ENCODE data around the gene SMIM41.

SMIM41 gene

GRCh38 chr12:52080403-52081251, 1.1 kb downstream of the SMIM41 start:
- Mint-ChIP-seq H3K27me3 (peaks cover 5% of the 10 kb centered on the region), H3K36me3 (peaks cover 22% of the 10 kb centered on the region), H3K4me3 (no peak overlapping the region), H3K4me1 (peaks cover 27% of the 10 kb centered on the region), H3K9me3 (no peaks in the 10 kb centered on the region), H3K27ac (no peak overlapping the region)
- CTCF ChIA-PET, result interaction anchor here (0.7 to 30.9 kb wide), 4 partner anchors 10 to 53 kb away, joined by 3 to 637 read pairs (median 22); partner anchors contain the start of gene ATG101
- no peak for DNase-seq

GRCh38 chr12:52081263-52081733, 1.8 kb downstream of the SMIM41 start:
- H3K9me3 Mint-ChIP-seq, result no peaks in the 10 kb centered on the region
- H3K4me1 Mint-ChIP-seq, result peaks cover 27% of the 10 kb centered on the region
- peaks cover 17% of the 10 kb centered on the region for H3K36me3 Mint-ChIP-seq
- H3K27ac Mint-ChIP-seq, result no peak overlapping the region
- CTCF ChIA-PET, result interaction anchor here (0.7 to 30.9 kb wide), 7 partner anchors 8 to 88 kb away, joined by 3 to 637 read pairs (median 3); partner anchors contain the start of gene ATG101
- no peak overlapping the region for H3K4me3 Mint-ChIP-seq
- DNase-seq, result peak; percentile 51
- H3K27me3 Mint-ChIP-seq, result peaks cover 9% of the 10 kb centered on the region

GRCh38 chr12:52082026-52082668, 2.6 kb downstream of the SMIM41 start:
- no peak overlapping the region for H3K4me3 Mint-ChIP-seq
- H3K27me3 Mint-ChIP-seq, result peaks cover 18% of the 10 kb centered on the region
- H3K36me3 Mint-ChIP-seq, result peaks cover 10% of the 10 kb centered on the region
- no peaks in the 10 kb centered on the region for H3K9me3 Mint-ChIP-seq
- DNase-seq, result no peak
- H3K4me1 Mint-ChIP-seq, result peaks cover 27% of the 10 kb centered on the region
- CTCF ChIA-PET, result interaction anchor here (0.6 to 30.9 kb wide), 13 partner anchors 8 to 91 kb away, joined by 3 to 637 read pairs (median 3); partner anchors contain the start of genes ATG101 and NR4A1
- no peak overlapping the region for H3K27ac Mint-ChIP-seq

GRCh38 chr12:52082669-52082987, 3.1 kb downstream of the SMIM41 start:
- Mint-ChIP-seq H3K36me3 (peaks cover 10% of the 10 kb centered on the region), H3K9me3 (no peaks in the 10 kb centered on the region), H3K4me3 (no peak overlapping the region), H3K4me1 (peaks cover 27% of the 10 kb centered on the region), H3K27ac (no peak overlapping the region), H3K27me3 (peaks cover 23% of the 10 kb centered on the region)
- DNase-seq, result no peak
- CTCF ChIA-PET, result interaction anchor here (0.6 to 30.9 kb wide), 12 partner anchors 9 to 92 kb away, joined by 3 to 637 read pairs (median 4); partner anchors contain the start of genes ATG101 and NR4A1

- peaks cover 5% of the 10 kb centered on the region for H3K36me3 Mint-ChIP-seq
- CTCF ChIA-PET, result interaction anchor here (0.6 to 30.9 kb wide), 11 partner anchors 9 to 92 kb away, joined by 3 to 637 read pairs (median 4); partner anchors contain the start of genes ATG101 and NR4A1
- peaks cover 28% of the 10 kb centered on the region for H3K27me3 Mint-ChIP-seq
- no peaks in the 10 kb centered on the region for H3K9me3 Mint-ChIP-seq
- DNase-seq, result peak; percentile 78
- H3K4me3 Mint-ChIP-seq, result no peak overlapping the region
- H3K27ac Mint-ChIP-seq, result no peak overlapping the region
- peaks cover 27% of the 10 kb centered on the region for H3K4me1 Mint-ChIP-seq
These were observed 3.6 kb downstream of the SMIM41 start for GRCh38 chr12:52082988-52083637.

- Mint-ChIP-seq H3K4me3 (no peak overlapping the region), H3K4me1 (peaks cover 27% of the 10 kb centered on the region), H3K36me3 (peaks cover 4% of the 10 kb centered on the region), H3K27me3 (peaks cover 33% of the 10 kb centered on the region), H3K27ac (no peak overlapping the region), H3K9me3 (no peaks in the 10 kb centered on the region)
- CTCF ChIA-PET, result interaction anchor here (1.2 to 30.9 kb wide), 6 partner anchors 10 to 56 kb away, joined by 3 to 637 read pairs (median 6); partner anchors contain the start of gene ATG101
- DNase-seq, result no peak
These were observed 4.1 kb downstream of the SMIM41 start for GRCh38 chr12:52083638-52083996.

- DNase-seq, result no peak
- Mint-ChIP-seq H3K9me3 (no peaks in the 10 kb centered on the region), H3K27ac (no peak overlapping the region), H3K27me3 (peaks cover 43% of the 10 kb centered on the region), H3K36me3 (no peaks in the 10 kb centered on the region), H3K4me3 (no peak overlapping the region), H3K4me1 (peaks cover 27% of the 10 kb centered on the region)
- CTCF ChIA-PET, result interaction anchor here (1.0 to 30.9 kb wide), 5 partner anchors 11 to 57 kb away, joined by 3 to 637 read pairs (median 3); partner anchors contain the start of gene ATG101
These were observed 5.2 kb downstream of the SMIM41 start for GRCh38 chr12:52084491-52085231.

- peaks cover 54% of the 10 kb centered on the region for H3K27me3 Mint-ChIP-seq
- H3K36me3 Mint-ChIP-seq, result no peaks in the 10 kb centered on the region
- no peak overlapping the region for H3K4me3 Mint-ChIP-seq
- no peaks in the 10 kb centered on the region for H3K9me3 Mint-ChIP-seq
- peak overlapping the region; percentile 56 for H3K27ac Mint-ChIP-seq
- H3K4me1 Mint-ChIP-seq, result peaks cover 24% of the 10 kb centered on the region
- CTCF ChIA-PET, result interaction anchor here (1.2 to 30.9 kb wide), 2 partner anchors 20 to 59 kb away, joined by 3 to 637 read pairs; no protein-coding TSS in a partner anchor
- no peak for DNase-seq
These were observed 6.2 kb downstream of the SMIM41 start for GRCh38 chr12:52085682-52086180.

GRCh38 chr12:52086366-52086765, 6.9 kb downstream of the SMIM41 start:
- Mint-ChIP-seq H3K27me3 (peaks cover 60% of the 10 kb centered on the region), H3K4me1 (peaks cover 20% of the 10 kb centered on the region), H3K36me3 (no peaks in the 10 kb centered on the region), H3K4me3 (no peak overlapping the region), H3K9me3 (no peaks in the 10 kb centered on the region), H3K27ac (no peak overlapping the region)
- CTCF ChIA-PET, result interaction anchor here (30.9 kb wide), 1 partner anchor 59 kb away, joined by 637 read pairs; no protein-coding TSS in a partner anchor
- DNase-seq, result no peak

- H3K27me3 Mint-ChIP-seq, result peaks cover 68% of the 10 kb centered on the region
- H3K9me3 Mint-ChIP-seq, result no peaks in the 10 kb centered on the region
- no peak overlapping the region for H3K4me3 Mint-ChIP-seq
- H3K27ac Mint-ChIP-seq, result peak overlapping the region; percentile 29
- H3K36me3 Mint-ChIP-seq, result no peaks in the 10 kb centered on the region
- H3K4me1 Mint-ChIP-seq, result peaks cover 11% of the 10 kb centered on the region
- CTCF ChIA-PET, result interaction anchor here (1.1 to 30.9 kb wide), 3 partner anchors 60 to 94 kb away, joined by 3 to 637 read pairs (median 4); no protein-coding TSS in a partner anchor
- DNase-seq, result no peak
These were observed 7.7 kb downstream of the SMIM41 start for GRCh38 chr12:52086944-52087835.

GRCh38 chr12:52087961-52088820, 8.7 kb downstream of the SMIM41 start:
- CTCF ChIA-PET, result interaction anchor here (0.9 to 30.9 kb wide), 4 partner anchors 33 to 95 kb away, joined by 3 to 637 read pairs (median 4); no protein-coding TSS in a partner anchor
- no peaks in the 10 kb centered on the region for H3K9me3 Mint-ChIP-seq
- peaks cover 5% of the 10 kb centered on the region for H3K4me1 Mint-ChIP-seq
- no peaks in the 10 kb centered on the region for H3K36me3 Mint-ChIP-seq
- no peak for DNase-seq
- H3K4me3 Mint-ChIP-seq, result no peak overlapping the region
- H3K27me3 Mint-ChIP-seq, result peaks cover 76% of the 10 kb centered on the region
- H3K27ac Mint-ChIP-seq, result no peak overlapping the region

Measured in activated naive CD4-positive, alpha-beta T cell treated with anti-CD3 and anti-CD28 coated beads, Interleukin-2, amount 10 ng/mL, durations not matched to agents 7 days and 5 days (primary cell).